ENCODE results near the gene HOXD4. TPM values are rescaled to one million over a fixed set of nuclear protein-coding genes. Genes with fewer than 3 reads are reported as not detected.

The HOXD4 gene
- total RNA-seq, 4 donors from 2014 or later, result 1.7 to 13.2 (median 7.0) TPM

GRCh38 chr2:176115883-176116813 lies 35.2 kb upstream of the HOXD4 start, which contains the start of gene HOXD10:
Gene HOXD10, plus strand, starts transcription at chr2:176116778. Its CDS starts 56 bp downstream, at chr2:176116834.
- peak in 2 of 3 donors; percentile 52 to 55 for DNase-seq
- H3K4me1 ChIP-seq, result peaks cover 0 to 8% (median 0%) of the 10 kb centered on the region in 4 donors
- H3K27me3 ChIP-seq, result peaks cover 0 to 90% of the 10 kb centered on the region in 2 donors
- H3K27ac ChIP-seq, result no peak within 1 kb of the TSS
- TF ChIP-seq CTCF (IDR thresholded peaks at IDR 0.05) (peak in 2 of 6 experiments; percentile 7 to 13), POLR2A (IDR thresholded peaks at IDR 0.05) (no peak)
- H3K4me3 ChIP-seq, result no peak within 1 kb of the TSS
- no peaks in the 10 kb centered on the region for H3K36me3 ChIP-seq
- no peaks in the 10 kb centered on the region for H3K9me3 ChIP-seq

- no peak overlapping the region for H3K27ac ChIP-seq
Measured at GRCh38 chr2:176117162-176117822, 34.1 kb upstream of the HOXD4 start.

GRCh38 chr2:176117823-176118371 lies 33.5 kb upstream of the HOXD4 start:
- H3K9me3 ChIP-seq, result peaks cover 0 to 4% (median 0%) of the 10 kb centered on the region in 4 donors
- H3K36me3 ChIP-seq, result no peaks in the 10 kb centered on the region
- peaks cover 0 to 89% of the 10 kb centered on the region in 2 donors for H3K27me3 ChIP-seq
- peaks cover 0 to 21% (median 0%) of the 10 kb centered on the region in 4 donors for H3K4me1 ChIP-seq
- DNase-seq, result no peak
- TF ChIP-seq POLR2A (IDR thresholded peaks at IDR 0.05) (no peak), CTCF (IDR thresholded peaks at IDR 0.05) (no peak)
- no peak overlapping the region for H3K27ac ChIP-seq
- H3K4me3 ChIP-seq, result no peak overlapping the region

More at GRCh38 chr2:176117162-176117822, 34.1 kb upstream of the HOXD4 start:
- Histone ChIP-seq H3K4me3 (no peak overlapping the region), H3K36me3 (no peaks in the 10 kb centered on the region), H3K4me1 (peaks cover 0 to 15% (median 0%) of the 10 kb centered on the region in 4 donors), H3K9me3 (peaks cover 0 to under 1% (median 0%) of the 10 kb centered on the region in 4 donors), H3K27me3 (peaks cover 0 to 90% of the 10 kb centered on the region in 2 donors)
- TF ChIP-seq POLR2A (IDR thresholded peaks at IDR 0.05), result no peak
- no peak for TF ChIP-seq CTCF (IDR thresholded peaks at IDR 0.05)
- DNase-seq, result no peak

DNA sequence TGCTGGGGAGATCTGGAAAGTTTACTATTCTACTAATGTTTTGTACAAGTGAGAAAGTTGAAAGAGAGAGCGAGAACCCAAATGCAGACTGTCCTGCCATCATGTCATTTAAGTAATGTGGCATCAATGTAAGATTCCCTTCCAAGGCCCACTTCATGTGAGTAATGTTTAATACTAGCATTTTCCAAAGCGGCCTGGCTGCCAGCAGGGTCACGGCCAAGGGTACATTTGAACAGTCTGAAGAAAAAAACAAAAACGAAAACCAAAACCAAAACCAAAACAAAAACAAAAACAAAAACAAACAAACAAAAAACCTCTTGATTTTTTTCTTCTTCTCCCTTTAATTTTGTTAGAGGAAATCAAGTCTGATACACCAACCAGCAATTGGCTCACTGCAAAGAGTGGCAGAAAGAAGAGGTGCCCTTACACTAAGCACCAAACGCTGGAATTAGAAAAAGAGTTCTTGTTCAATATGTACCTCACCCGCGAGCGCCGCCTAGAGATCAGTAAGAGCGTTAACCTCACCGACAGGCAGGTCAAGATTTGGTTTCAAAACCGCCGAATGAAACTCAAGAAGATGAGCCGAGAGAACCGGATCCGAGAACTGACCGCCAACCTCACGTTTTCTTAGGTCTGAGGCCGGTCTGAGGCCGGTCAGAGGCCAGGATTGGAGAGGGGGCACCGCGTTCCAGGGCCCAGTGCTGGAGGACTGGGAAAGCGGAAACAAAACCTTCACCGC lies 32.6 kb upstream of the HOXD4 start:
- H3K36me3 ChIP-seq, result no peaks in the 10 kb centered on the region
- DNase-seq, result peak in 1 of 3 donors; percentile 69
- TF ChIP-seq POLR2A (IDR thresholded peaks at IDR 0.05) (no peak), CTCF (IDR thresholded peaks at IDR 0.05) (peak in 4 of 6 experiments; percentile 23 to 37 (median 29))
- peaks cover 0 to 90% of the 10 kb centered on the region in 2 donors for H3K27me3 ChIP-seq
- no peak overlapping the region for H3K27ac ChIP-seq
- H3K9me3 ChIP-seq, result peaks cover 0 to 4% (median 0%) of the 10 kb centered on the region in 4 donors
- H3K4me1 ChIP-seq, result peaks cover 0 to 26% (median 0%) of the 10 kb centered on the region in 4 donors
- H3K4me3 ChIP-seq, result no peak overlapping the region

Measured in Peyer's patch (tissue), 4 donors.